GM18505 (cell line): Measurements from ENCODE around the gene RBP7.

Experiments used
- ATAC-seq: cut with Tn5 transposase; IDR thresholded peaks from one replicate; pipeline ENCODE4 v1.9.1; 2021; ENCODE audit not compliant: unreplicated experiment
- POLR2A ChIP-seq: IDR thresholded peaks from 4 replicates; pipeline ENCODE4 v1.6.1; 2011; ENCODE audit warnings: borderline replicate concordance; ENCODE audit not compliant: insufficient read depth, insufficient read length; ENCODE audit errors: extremely low read depth

Gene RBP7

DNA sequence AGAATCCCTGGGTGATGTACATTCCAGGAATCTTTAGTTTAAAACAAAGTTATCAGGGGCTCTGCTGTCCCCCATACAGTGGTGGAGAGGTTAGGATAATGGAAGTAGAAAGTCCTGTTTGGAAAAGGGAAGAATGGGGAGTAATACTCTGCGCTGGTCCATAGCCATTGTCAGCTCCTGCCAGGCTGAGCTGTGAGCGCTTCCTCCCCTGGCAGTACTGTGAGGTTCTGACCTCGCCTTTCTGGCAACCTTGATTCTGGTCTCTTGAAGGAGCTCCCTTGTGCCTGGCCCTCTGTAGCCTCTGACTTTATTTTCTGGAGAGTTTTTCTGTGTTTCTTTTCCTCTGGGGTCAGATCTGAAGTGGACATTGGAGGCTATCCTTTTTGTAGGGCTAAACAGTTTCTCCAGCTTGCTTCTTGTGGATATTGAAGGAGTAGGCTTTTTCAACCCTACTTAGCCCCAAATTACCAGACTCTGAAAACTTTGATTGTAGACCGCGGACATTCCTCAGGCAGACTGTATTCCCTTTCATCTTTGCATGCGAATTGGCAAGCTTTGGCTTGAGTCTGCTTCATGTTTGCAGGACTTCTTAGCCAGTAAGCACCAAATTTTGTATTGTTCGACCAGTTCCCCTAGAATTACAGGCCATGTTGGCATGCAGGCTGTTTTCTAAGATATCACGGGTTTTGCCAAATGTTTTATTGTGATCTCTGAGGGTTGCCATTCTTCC is 49.5 kb downstream of the RBP7 start:
- no peak for TF ChIP-seq POLR2A
- no peak for ATAC-seq

DNA sequence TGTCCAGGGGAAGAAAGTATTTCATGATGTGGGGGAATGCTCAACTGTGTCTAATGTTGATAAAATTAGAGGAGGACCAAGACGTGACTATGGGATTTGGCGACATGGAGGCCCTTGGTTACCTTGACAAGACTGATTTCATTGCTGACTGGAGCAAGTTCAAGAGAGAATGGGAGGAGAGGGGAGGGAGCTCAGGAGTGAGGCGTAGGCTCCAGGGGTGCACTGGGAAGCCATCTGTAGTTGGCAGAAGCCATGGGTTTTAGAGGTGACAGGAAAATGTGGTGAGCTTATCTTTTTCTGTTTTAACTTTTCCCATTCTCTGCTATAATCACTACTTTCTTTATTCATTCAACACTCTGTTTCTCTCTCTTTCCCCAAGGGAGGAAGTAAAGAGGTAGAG is 51.6 kb downstream of the RBP7 start:
- no peak for TF ChIP-seq POLR2A
- ATAC-seq: no peak

GRCh38 chr1:10050611-10051010 is 53.6 kb downstream of the RBP7 start:
- TF ChIP-seq POLR2A: no peak
- ATAC-seq: no peak

DNA sequence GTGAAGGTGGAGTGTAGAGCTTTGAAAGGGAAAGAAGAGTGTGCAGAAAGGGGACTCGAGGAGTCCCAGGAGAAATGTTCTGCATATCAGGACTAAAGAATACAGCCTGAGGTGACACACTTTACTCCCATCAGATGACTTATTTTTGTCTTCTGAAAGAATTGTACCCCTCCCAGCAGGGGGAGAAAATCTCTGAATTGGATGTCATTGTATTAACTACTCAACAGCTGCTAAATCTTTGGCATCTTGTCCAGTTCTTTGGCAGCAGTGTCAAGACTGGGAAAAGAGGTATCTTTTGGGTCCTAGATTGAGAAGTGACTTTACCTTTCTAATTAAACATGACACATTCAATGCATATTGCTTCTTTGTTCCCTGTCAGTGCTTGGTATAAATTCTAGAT is 54.6 kb downstream of the RBP7 start:
- no peak for TF ChIP-seq POLR2A
- no peak for ATAC-seq

DNA sequence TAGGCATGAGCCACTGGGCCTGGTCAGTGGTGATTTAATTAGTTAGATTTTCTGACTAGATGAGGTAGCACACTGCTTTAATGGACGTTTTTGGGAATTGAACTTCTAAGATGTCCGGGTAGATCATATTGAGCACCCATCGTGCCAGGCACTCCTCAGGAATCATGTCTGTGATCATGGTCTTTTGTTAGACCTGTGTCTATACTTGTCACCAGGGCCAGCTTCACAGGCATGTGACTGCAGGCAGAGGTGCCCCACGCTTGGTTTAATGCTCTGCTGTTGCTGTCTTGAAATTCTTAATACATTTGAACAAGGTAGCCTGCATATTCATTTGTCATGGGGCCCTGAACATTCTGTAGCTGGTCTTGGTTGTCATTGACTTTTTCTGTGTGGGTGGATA is 55.3 kb downstream of the RBP7 start:
- no peak for TF ChIP-seq POLR2A
- ATAC-seq: no peak

DNA sequence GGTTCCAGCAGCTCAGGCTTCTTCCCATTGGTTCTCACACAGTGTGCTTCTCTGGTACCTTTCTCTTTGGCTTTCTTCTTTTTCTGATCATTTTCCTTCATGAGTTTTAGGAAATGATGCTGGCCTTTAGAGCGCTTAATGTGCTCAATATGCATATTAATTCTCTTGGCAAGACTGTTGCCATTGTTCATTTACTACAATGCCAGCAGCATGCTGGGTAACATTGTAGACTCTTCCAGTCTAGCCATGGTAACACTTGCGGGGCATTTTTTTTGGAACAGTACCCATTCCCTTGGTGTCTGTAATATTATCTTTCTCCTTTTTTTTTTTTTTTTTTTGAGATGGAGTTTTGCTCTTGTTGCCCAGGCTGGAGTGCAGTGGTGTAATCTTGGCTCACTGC is 57.4 kb downstream of the RBP7 start:
- ATAC-seq: no peak
- no peak for TF ChIP-seq POLR2A

DNA sequence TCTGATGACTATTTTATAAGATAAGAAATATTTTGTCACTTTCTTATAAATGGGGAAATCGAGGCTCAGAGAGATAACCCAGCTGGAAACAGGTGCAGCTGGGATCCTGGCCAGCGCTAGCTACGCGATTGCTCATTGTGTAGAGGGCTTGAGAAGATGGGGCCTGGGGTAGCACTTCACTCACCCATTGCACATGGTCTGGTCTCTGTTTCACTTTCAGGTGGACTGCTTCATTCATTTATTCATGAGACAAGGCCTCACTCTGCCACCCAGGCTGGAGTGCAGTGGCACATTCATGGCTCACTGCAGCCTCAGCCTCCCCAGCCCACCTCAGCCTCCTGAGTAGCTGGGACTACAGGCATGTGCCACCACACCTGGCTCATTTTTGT is 59.6 kb downstream of the RBP7 start:
- ATAC-seq: no peak
- TF ChIP-seq POLR2A: no peak

- no peak for TF ChIP-seq POLR2A
- no peak for ATAC-seq
These were observed 60.3 kb downstream of the RBP7 start for GRCh38 chr1:10057343-10057742.

GRCh38 chr1:10057796-10058195 is 60.8 kb downstream of the RBP7 start:
- no peak for TF ChIP-seq POLR2A
- ATAC-seq: no peak

- no peak for TF ChIP-seq POLR2A
- ATAC-seq: no peak
These were observed 62.3 kb downstream of the RBP7 start for GRCh38 chr1:10059342-10059718.

DNA sequence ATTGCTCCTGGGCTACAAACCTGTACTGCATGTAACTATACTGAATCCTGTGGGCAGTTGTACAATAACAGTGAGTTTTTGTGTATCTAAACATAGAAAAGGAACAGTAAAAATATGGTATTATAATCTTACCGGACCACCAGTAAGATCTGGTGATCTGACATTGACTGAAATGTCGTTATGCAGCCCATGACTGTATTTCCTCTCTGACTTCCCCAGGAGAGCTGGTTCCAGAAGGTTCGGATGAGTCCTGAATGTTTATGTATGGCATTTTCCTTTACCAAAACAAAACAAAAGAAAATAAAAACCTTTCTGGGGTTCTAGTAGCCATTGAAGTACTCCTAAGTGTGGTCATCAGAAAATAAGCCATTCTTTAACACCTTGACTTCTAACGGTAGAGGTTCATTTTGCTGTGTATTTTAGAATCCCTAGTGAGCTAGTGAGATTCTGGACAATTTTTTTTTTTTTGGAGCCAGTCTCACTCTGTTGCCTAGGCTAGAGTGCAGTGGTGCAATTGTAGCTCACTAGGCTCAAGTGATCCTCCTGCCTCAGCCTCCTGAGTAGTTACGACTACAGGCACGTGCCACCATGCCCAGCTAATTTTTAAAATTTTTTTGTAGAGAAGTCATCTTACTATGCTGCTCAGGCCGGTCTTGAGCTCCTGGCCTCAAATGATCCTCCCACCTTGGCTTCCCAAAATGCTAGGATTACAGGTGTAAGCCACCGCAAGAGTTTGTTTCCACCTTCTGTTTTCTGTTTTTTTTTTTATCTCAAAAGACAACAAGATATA is 63.5 kb downstream of the RBP7 start:
- no peak for ATAC-seq
- no peak for TF ChIP-seq POLR2A

DNA sequence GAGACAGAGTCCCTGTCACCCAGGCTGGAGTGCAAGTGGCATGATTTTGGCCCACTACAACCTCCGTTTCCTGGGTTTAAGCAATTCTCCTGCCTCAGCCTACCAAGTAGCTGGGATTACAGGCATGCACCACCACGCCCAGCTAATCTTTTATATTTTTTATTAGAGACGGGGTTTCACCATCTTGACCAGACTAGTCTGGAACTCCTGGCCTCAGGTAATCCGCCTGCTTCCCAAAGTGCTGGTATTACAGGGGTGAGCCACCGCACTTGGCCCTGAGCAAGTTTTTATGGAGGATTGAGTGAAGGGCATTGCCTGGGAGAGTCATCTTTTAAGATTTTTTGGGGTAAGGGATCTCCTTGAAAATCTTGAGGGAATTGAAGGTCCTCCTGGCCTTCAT is 64.2 kb downstream of the RBP7 start:
- ATAC-seq: no peak
- TF ChIP-seq POLR2A: no peak

DNA sequence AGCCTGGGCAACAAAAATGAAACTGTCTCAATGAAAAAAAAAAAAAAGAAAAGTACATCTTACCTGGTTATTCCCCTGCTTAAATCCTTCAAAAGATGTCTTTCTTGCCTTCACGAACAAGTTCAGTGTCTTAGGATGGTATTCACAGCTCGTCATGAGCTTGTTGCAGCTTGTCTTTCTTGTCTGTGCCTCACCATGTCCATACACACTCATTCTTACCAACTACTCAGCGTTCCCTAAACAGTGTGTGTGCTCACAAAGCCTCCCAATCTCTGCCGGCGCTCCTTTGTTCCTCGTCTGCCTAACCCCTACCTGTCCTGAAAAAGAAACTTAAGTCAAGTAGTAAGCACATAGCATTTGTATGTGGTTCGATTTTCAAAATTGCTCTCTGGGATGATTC is 66.8 kb downstream of the RBP7 start:
- no peak for TF ChIP-seq POLR2A

GRCh38 chr1:10064416-10065343 is 67.7 kb downstream of the RBP7 start:
- TF ChIP-seq POLR2A: no peak
- ATAC-seq: no peak

More for the DNA sequence above, 66.8 kb downstream of the RBP7 start:
- ATAC-seq: no peak

- ATAC-seq: no peak
- no peak for TF ChIP-seq POLR2A
These were observed 68.3 kb downstream of the RBP7 start for GRCh38 chr1:10065344-10065685.
